Psoas muscle (tissue), 8 donors: ENCODE measurements around the gene HIP1. TPM values are rescaled to one million over a fixed set of nuclear protein-coding genes. Genes with fewer than 3 reads are reported as not detected.

Experiments
- ATAC-seq, 4 donors: fragments of 200-7000 bp; cut with Tn5 transposase; one replicate each; pipeline ENCODE4 v1.9.1; 2020; ENCODE audit warnings: moderate library complexity in 3 of 4, mild to moderate bottlenecking in 2 of 4
- DNase-seq, 2 donors: peaks; one replicate each; pipeline ENCODE4 v3.0.0-alpha.2; 2020
- H3K27ac ChIP-seq: fragments of 200-600 bp; one replicate; pipeline ENCODE4 v1.8.0; 2022
- H3K27me3 ChIP-seq, 3 donors: fragments of 200-600 bp in 1 of 3; one replicate each; pipeline versions ENCODE4 v1.6.1 to v1.8.0; 2013 to 2022; ENCODE audit warnings: low read length in 2 of 3, mild to moderate bottlenecking in 2 of 3, moderate library complexity in 1 of 3; ENCODE audit not compliant: insufficient read depth in 3 of 3
- H3K36me3 ChIP-seq, 2 donors: fragments of 200-600 bp in 1 of 2; one replicate each; pipeline versions ENCODE4 v1.6.1 to v1.8.0; 2013 to 2022; ENCODE audit warnings: low read depth in 1 of 2, mild to moderate bottlenecking in 1 of 2, moderate library complexity in 1 of 2; ENCODE audit not compliant: insufficient read depth in 1 of 2
- H3K4me1 ChIP-seq: fragments of 200-600 bp; one replicate; pipeline ENCODE4 v1.8.0; 2022
- H3K4me3 ChIP-seq: fragments of 200-600 bp; one replicate; pipeline ENCODE4 v1.8.0; 2022; ENCODE audit warnings: mild to moderate bottlenecking
- H3K9me3 ChIP-seq: fragments of 200-600 bp; one replicate; pipeline ENCODE4 v1.8.0; 2022
- WGBS, 3 donors: extraction: QIAGEN DNeasy Blood & Tissue Kit; methylation state at CpG; one replicate each; pipeline versions ENCODE4 v1.1.6 to v1.1.7; 2013; 5-methylcytosine and 5-hydroxymethylcytosine counted together
- intact Hi-C, 2 donors: fragments of 100-400 bp; cut with DNase I; formaldehyde crosslinking; loops; one replicate each; pipeline versions ENCODE4 v1.11.0 to v1.14.2; 2022
- polyA plus RNA-seq, 3 donors: library from polyadenylated mRNA; stranded (reverse); fragments of 200-250 nt; gene quantifications; one replicate each; pipeline ENCODE4 v1.2.3, GENCODE V29; 2013
- total RNA-seq, 4 donors: library from RNA; stranded (reverse); fragmentation: NEBNext Ultra II Directional in 2 of 4; extraction: Animal tissue kit (Norgen Biotek cat#: 25700) in 2 of 4; gene quantifications; one replicate each; pipeline versions ENCODE4 v1.2.1 to v1.2.4, GENCODE V29; 2021 to 2023
- TF ChIP-seq, protein P1 (sequence below): fragments of 200-600 bp; IDR thresholded peaks from one replicate; pipeline ENCODE4 v1.8.0; 2022; ENCODE audit warnings: antibody characterized with exemption
- donor health status: healthy with polysubstance abuse.
- donor health status: DM: no; HTN: no; CAD: no; lungs with moderate emphysema.
- donor health status: Bipolar disorder and iron deficiency.
- donor health status: healthy.
- donor health status: DM: yes; HTN: yes; CAD: no.
- donor health status: DM: no; HTN: no; CAD: no.
- donor health status: DM: no; HTN: no; CAD: no.
- donor health status: DM: yes; HTN: yes; CAD: no.

Gene HIP1
- total and polyA plus RNA-seq, 7 donors: 2.5 to 11.9 (median 5.4) TPM

DNA sequence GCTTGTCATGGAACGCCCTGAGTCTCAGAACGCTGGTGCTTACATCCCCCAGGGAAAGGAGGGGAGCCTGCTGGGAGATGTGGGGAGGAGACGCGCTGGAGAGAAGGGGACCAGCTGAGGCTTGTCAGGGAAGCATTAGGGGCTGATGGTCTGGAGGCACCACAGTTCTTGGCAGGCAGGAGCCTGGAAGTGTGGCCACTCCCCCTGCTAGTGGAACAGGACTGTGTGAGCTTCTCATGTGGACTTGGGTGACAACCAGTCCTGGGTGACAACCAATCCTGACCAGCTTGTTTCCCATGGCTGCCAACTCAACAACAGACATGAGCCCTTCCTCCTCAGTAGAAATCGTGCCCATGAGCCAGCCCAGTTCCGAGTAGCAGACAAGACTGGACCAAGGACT, 158.8 kb downstream of the HIP1 start:
- WGBS, 3 donors: 54 to 58% (median 56%) methylated on average over 4 to 6 of the region's 6 CpGs
- Histone ChIP-seq H3K9me3 (no peaks in the 10 kb centered on the region), H3K4me3 (no peak overlapping the region), H3K4me1 (no peaks in the 10 kb centered on the region), H3K27me3 (no peaks in the 10 kb centered on the region), H3K36me3 (peaks cover 0 to 13% of the 10 kb centered on the region in 2 donors), H3K27ac (no peak overlapping the region)
- TF ChIP-seq, protein P1, sequence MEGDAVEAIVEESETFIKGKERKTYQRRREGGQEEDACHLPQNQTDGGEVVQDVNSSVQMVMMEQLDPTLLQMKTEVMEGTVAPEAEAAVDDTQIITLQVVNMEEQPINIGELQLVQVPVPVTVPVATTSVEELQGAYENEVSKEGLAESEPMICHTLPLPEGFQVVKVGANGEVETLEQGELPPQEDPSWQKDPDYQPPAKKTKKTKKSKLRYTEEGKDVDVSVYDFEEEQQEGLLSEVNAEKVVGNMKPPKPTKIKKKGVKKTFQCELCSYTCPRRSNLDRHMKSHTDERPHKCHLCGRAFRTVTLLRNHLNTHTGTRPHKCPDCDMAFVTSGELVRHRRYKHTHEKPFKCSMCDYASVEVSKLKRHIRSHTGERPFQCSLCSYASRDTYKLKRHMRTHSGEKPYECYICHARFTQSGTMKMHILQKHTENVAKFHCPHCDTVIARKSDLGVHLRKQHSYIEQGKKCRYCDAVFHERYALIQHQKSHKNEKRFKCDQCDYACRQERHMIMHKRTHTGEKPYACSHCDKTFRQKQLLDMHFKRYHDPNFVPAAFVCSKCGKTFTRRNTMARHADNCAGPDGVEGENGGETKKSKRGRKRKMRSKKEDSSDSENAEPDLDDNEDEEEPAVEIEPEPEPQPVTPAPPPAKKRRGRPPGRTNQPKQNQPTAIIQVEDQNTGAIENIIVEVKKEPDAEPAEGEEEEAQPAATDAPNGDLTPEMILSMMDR: no peak
- ATAC-seq (no peak), DNase-seq (no peak)
- intact Hi-C loops: loop anchor here in 1 of 2 donors (10.0 kb wide), 1 partner anchor 185 kb away; no protein-coding TSS in a partner anchor

DNA sequence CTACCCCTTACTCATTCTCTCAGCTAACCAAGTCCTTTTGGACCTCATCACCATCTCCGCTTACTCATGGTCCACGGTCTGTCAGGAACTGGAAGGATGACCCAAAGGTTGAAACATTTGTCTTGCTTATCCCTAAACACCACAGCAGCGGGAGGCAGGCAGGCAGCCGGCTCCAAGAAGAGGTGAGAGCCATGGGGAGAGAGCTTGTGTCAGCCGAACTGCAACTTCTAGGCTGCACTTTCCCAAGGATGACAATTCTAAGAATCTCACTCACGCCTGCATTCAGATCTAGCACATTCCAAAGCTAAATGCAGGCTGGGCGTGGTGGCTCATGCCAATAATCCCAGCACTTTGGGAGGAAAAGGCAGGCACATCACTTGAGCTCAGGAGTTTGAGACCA, 160.7 kb downstream of the HIP1 start:
- WGBS, 3 donors: 91 to 92% (median 92%) methylated on average over 7 of the region's 7 CpGs
- Histone ChIP-seq H3K36me3 (peaks cover 0 to 19% of the 10 kb centered on the region in 2 donors), H3K4me3 (no peak overlapping the region), H3K27ac (no peak overlapping the region), H3K9me3 (no peaks in the 10 kb centered on the region), H3K4me1 (no peaks in the 10 kb centered on the region), H3K27me3 (no peaks in the 10 kb centered on the region)
- intact Hi-C loops: loop anchor here in 1 of 2 donors (10.0 kb wide), 1 partner anchor 187 kb away; no protein-coding TSS in a partner anchor
- TF ChIP-seq, protein P1: no peak
- no peak for ATAC-seq
- DNase-seq: no peak

DNA sequence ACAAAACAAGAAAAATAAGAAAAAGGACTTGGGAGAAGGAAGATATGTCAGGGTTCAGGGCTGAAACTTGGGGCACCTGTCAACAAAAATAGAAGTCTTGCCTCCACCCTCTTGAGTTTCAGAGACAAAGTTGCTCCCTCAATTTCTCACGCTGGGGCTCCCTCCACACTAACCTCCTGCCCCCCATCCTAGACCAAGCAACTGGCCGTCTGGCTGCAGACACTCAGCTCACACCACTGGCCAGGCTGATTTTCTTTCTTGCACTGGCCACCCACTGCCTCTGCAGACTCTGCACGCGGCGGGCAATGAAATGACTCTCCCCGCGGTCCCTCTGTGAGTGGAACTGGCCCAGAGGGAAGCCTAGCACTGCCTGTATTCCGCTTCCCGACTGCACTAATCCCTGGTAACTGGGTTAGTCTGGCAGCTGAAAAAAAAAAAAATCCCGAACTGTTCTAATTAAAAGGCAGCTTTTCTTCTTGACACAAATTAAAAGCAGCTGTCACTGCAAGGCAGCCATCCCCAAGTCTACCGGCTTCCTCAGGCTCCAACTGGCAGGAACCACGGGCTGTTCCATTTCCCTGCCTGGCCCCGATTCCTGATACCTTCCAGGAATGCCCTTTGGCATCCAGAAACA, 163.1 kb downstream of the HIP1 start:
- peaks cover 0 to 24% of the 10 kb centered on the region in 2 donors for H3K36me3 ChIP-seq
- intact Hi-C loops: loop anchor here in 1 of 2 donors (10.0 kb wide), 1 partner anchor 189 kb away; no protein-coding TSS in a partner anchor

DNA sequence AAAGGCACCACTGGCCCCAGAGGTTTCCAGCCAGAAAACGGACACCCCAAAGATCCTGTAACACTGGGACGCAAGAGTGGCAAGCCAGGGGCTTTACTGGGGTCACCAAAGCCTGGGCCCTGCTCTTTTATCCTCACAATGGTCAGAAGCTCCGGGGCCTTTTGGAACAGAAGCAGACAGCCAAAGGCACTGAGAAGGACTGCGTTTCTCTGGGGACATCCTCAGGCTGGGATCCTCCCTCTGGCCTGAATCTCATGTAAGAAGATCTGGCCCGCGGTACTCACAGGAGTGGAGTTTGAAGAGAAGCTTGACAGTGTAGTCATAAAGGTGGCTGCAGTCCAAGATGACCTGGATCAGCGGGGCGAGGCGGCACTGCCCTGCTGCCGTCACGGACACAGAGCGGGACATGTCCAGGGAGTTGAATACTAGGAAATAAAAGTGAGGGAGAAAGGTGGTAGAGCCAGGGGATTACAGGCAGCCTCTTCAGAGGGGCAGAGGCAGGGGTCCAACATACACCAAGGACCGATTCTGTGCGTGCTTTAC, 165.2 kb downstream of the HIP1 start:
- H3K9me3 ChIP-seq: no peaks in the 10 kb centered on the region
- H3K27me3 ChIP-seq: no peaks in the 10 kb centered on the region
- TF ChIP-seq, protein P1: no peak
- ATAC-seq (no peak), DNase-seq (no peak)
- no peaks in the 10 kb centered on the region for H3K4me1 ChIP-seq
- peaks cover 0 to 18% of the 10 kb centered on the region in 2 donors for H3K36me3 ChIP-seq
- 95 to 98% (median 96%) methylated on average over 14 of the region's 14 CpGs for WGBS, 3 donors
- no peak overlapping the region for H3K4me3 ChIP-seq
- H3K27ac ChIP-seq: no peak overlapping the region
- intact Hi-C loops: loop anchor here in 1 of 2 donors (10.0 kb wide), 1 partner anchor 191 kb away; no protein-coding TSS in a partner anchor

More for the DNA sequence above, 163.1 kb downstream of the HIP1 start:
- no peaks in the 10 kb centered on the region for H3K27me3 ChIP-seq
- H3K27ac ChIP-seq: no peak overlapping the region
- WGBS, 3 donors: 35 to 51% (median 39%) methylated on average over 13 of the region's 13 CpGs
- ATAC-seq (no peak), DNase-seq (no peak)
- TF ChIP-seq, protein P1: no peak
- no peaks in the 10 kb centered on the region for H3K4me1 ChIP-seq
- no peak overlapping the region for H3K4me3 ChIP-seq
- H3K9me3 ChIP-seq: no peaks in the 10 kb centered on the region
